ENCODE data around the gene ARFRP1.

DNA sequence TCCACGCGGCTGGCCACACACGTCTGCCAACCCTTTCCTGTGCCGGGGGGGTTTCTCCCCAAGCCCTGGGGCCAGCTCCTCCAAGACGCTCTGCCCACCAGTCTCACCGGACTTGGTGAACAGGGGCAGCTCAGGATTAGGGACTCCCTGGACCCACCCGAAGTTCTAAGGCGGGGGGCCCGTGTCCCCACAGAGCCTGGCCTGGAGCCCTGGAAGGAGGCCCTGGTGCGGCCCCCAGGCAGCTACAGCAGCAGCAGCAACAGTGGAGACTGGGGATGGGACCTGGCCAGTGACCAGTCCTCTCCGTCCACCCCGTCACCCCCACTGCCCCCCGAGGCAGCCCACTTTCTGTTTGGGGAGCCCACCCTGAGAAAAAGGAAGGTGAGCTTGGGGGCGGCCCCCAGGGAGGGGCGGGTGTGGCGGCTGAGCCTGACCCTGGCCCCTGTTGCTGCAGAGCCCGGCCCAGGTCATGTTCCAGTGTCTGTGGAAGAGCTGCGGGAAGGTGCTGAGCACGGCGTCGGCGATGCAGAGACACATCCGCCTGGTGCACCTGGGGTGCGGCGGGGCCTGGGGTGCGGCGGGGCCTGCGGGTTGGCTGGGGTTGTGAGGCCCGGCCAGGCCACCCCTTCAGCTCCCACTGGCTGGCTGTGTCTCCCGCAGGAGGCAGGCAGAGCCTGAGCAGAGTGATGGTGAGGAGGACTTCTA lies 34.1 kb upstream of the ARFRP1 start:
- TF ChIP-seq, protein P1, sequence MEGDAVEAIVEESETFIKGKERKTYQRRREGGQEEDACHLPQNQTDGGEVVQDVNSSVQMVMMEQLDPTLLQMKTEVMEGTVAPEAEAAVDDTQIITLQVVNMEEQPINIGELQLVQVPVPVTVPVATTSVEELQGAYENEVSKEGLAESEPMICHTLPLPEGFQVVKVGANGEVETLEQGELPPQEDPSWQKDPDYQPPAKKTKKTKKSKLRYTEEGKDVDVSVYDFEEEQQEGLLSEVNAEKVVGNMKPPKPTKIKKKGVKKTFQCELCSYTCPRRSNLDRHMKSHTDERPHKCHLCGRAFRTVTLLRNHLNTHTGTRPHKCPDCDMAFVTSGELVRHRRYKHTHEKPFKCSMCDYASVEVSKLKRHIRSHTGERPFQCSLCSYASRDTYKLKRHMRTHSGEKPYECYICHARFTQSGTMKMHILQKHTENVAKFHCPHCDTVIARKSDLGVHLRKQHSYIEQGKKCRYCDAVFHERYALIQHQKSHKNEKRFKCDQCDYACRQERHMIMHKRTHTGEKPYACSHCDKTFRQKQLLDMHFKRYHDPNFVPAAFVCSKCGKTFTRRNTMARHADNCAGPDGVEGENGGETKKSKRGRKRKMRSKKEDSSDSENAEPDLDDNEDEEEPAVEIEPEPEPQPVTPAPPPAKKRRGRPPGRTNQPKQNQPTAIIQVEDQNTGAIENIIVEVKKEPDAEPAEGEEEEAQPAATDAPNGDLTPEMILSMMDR (IDR thresholded peaks at IDR 0.05), result no peak
- TF ChIP-seq POLR2A (IDR thresholded peaks at IDR 0.05), result no peak
